Stimulated activated CD8-positive, alpha-beta memory T cell treated with anti-CD3 and anti-CD28 coated beads, Interleukin-4, amount 100 ng/mL, for 48 hours (primary cell): ENCODE data around the gene PRPF18.
A peak's percentile ranks its signal among the peaks of the same experiment; 100 is the strongest.

ENCODE experiments used
- DNase-seq: peaks from one replicate; pipeline ENCODE4 v3.0.0-alpha.2; 2020

PRPF18 gene

GRCh38 chr10:13644866-13645265 lies 58.1 kb downstream of the PRPF18 start:
- no peak for DNase-seq

GRCh38 chr10:13648425-13648824 lies 61.7 kb downstream of the PRPF18 start:
- no peak for DNase-seq

GRCh38 chr10:13649844-13650520 lies 63.2 kb downstream of the PRPF18 start:
- no peak for DNase-seq

- no peak for DNase-seq
Measured at GRCh38 chr10:13650961-13651360, 64.2 kb downstream of the PRPF18 start.

GRCh38 chr10:13651969-13652720 lies 65.4 kb downstream of the PRPF18 start:
- DNase-seq = peak; percentile 47

GRCh38 chr10:13652860-13653259 lies 66.1 kb downstream of the PRPF18 start:
- no peak for DNase-seq

- DNase-seq = no peak
Measured at GRCh38 chr10:13654118-13654830, 67.5 kb downstream of the PRPF18 start.

- no peak for DNase-seq
Measured at GRCh38 chr10:13654846-13655245, 68.1 kb downstream of the PRPF18 start.

- no peak for DNase-seq
Measured at GRCh38 chr10:13656337-13657100, 69.8 kb downstream of the PRPF18 start.

GRCh38 chr10:13657101-13657680 lies 70.4 kb downstream of the PRPF18 start:
- no peak for DNase-seq

GRCh38 chr10:13658264-13658663 lies 71.5 kb downstream of the PRPF18 start:
- no peak for DNase-seq

GRCh38 chr10:13658871-13659685 lies 72.3 kb downstream of the PRPF18 start:
- DNase-seq = no peak

- DNase-seq = peak; percentile 84
Measured at GRCh38 chr10:13659887-13660550, 73.3 kb downstream of the PRPF18 start.

GRCh38 chr10:13660551-13660920 lies 73.8 kb downstream of the PRPF18 start:
- DNase-seq = no peak

GRCh38 chr10:13661256-13661655 lies 74.5 kb downstream of the PRPF18 start:
- DNase-seq = no peak

- no peak for DNase-seq
Measured at GRCh38 chr10:13665516-13666262, 78.9 kb downstream of the PRPF18 start.

- no peak for DNase-seq
Measured at GRCh38 chr10:13668126-13668525, 81.4 kb downstream of the PRPF18 start.

- DNase-seq = no peak
Measured at GRCh38 chr10:13669182-13669855, 82.6 kb downstream of the PRPF18 start.

GRCh38 chr10:13669901-13670300 lies 83.1 kb downstream of the PRPF18 start:
- no peak for DNase-seq

GRCh38 chr10:13670311-13670710 lies 83.5 kb downstream of the PRPF18 start:
- DNase-seq = no peak
